Mucosa of stomach (tissue), 1 donor: Measurements from ENCODE around the gene RPL10.

Source experiments
- H3K27me3 ChIP-seq: one replicate; pipeline ENCODE4 v1.7.0; 2013; ENCODE audit warnings: mild to moderate bottlenecking, low read length; ENCODE audit not compliant: control insufficient read depth, insufficient read depth
- H3K36me3 ChIP-seq: one replicate; pipeline ENCODE4 v1.7.0; 2013; ENCODE audit warnings: low read length; ENCODE audit not compliant: control insufficient read depth, insufficient read depth
- H3K4me1 ChIP-seq: one replicate; pipeline ENCODE4 v1.7.0; 2013; ENCODE audit warnings: mild to moderate bottlenecking, low read length; ENCODE audit not compliant: control insufficient read depth, insufficient read depth
- H3K4me3 ChIP-seq: one replicate; pipeline ENCODE4 v1.7.0; 2013; ENCODE audit warnings: low read length
- H3K9ac ChIP-seq: one replicate; pipeline ENCODE4 v1.7.0; 2013; ENCODE audit warnings: mild to moderate bottlenecking, low read length, moderate library complexity
- H3K9me3 ChIP-seq: one replicate; pipeline ENCODE4 v1.7.0; 2013; ENCODE audit warnings: mild to moderate bottlenecking, low read length, moderate library complexity; ENCODE audit not compliant: control insufficient read depth
- donor health status: Pancreatic carcinoma.

Gene RPL10

DNA sequence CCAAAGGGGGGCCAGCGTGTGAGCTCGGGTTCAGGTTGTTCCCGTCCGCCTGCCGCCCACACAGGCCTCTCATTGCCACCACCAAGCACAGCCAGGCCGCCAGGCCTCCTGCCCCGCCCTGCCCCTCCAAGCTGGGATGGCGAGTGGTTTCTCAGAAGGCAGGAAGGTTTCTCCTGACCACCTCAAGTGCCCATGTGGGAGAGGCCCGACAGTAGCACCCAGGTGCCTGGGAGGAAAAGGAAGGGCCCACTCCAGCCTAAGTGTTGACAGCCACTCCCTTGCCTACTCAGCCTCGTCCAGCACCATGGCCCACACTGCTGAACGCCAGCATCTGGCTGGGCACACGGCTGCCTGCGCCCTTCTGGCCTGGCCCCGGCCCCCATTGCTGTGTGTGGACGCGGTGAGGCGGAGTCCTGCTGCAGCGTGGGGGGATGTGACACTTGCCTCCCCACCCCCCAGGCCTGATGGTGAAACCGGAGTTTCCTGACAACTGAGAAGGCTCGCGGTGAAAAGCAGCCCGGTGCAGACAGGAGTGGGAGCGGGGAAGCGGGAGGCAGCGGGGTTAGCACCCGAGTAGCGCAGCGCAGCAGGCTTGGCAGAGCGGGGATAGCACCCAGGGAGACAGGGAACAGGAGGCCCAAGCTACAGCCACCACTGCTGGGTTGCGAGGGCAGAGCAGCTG lies 42.9 kb upstream of the RPL10 start:
- Histone ChIP-seq H3K4me3 (no peak overlapping the region), H3K27me3 (no peaks in the 10 kb centered on the region), H3K9ac (no peak overlapping the region), H3K4me1 (peaks cover 14% of the 10 kb centered on the region), H3K9me3 (no peaks in the 10 kb centered on the region), H3K36me3 (no peaks in the 10 kb centered on the region)

DNA sequence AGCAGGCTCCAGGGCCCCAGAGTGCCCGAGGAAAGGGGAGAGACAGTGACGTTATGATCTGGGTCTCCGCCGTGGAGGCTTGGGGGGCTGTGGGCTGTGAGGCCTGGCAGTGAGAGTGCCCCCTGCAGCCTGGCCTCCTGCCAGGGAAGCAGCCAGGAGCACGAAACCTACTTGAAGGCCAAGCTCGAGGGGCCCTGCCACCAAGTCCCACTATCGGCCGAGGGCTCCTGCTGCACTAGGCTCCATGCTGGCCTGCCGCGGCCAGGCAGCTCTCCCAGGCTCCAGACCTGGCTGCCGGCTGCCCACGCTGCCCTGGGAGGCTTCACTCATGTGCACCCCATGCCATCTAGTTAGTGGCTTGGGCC lies 42.4 kb upstream of the RPL10 start:
- H3K4me3 ChIP-seq, result no peak overlapping the region
- H3K36me3 ChIP-seq, result no peaks in the 10 kb centered on the region
- peaks cover 9% of the 10 kb centered on the region for H3K4me1 ChIP-seq
- H3K27me3 ChIP-seq, result no peaks in the 10 kb centered on the region
- no peaks in the 10 kb centered on the region for H3K9me3 ChIP-seq
- no peak overlapping the region for H3K9ac ChIP-seq

DNA sequence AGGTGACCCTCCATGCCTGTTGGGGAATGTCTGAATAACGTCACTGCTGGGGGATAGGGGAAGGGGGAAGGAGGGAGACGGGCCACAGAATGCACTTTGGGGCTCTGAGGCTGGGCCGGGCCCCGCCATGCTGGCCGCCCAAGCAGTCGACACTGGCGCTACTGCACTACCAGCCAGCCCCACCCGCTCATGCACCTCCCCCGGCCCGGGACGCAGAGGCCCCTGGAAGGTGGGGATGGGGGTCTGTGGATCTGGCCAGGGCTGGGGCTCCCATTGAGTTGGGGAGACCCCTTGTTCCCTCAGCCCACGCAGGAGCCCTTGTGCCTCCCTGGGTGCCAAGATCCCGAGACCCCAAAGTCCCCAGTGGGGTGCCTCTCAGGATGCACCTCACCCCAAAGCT lies 41.6 kb upstream of the RPL10 start:
- H3K27me3 ChIP-seq, result no peaks in the 10 kb centered on the region
- H3K9ac ChIP-seq, result no peak overlapping the region
- H3K36me3 ChIP-seq, result no peaks in the 10 kb centered on the region
- no peaks in the 10 kb centered on the region for H3K9me3 ChIP-seq
- peaks cover under 1% of the 10 kb centered on the region for H3K4me1 ChIP-seq
- H3K4me3 ChIP-seq, result no peak overlapping the region

DNA sequence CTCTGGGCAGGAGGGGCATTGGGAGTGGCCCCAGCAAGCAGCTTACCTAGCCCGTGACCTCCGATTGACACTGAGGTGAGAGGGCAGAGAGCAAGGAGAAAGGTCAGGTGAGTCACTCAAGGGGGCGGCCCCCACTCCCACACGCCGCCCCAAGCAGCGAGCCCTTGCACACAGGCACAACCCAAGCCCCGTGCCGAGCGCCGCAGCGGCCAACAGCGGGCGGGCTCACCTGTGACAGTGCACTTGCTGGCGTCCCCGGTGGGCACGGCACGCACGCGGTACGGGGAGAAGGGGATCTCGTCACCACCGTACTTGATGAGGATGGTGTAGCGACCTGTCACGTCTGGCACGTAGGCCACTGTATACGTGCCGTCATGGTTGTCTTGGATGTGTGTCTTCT lies 41.0 kb upstream of the RPL10 start:
- Histone ChIP-seq H3K4me1 (no peaks in the 10 kb centered on the region), H3K4me3 (no peak overlapping the region), H3K9ac (no peak overlapping the region), H3K9me3 (no peaks in the 10 kb centered on the region), H3K36me3 (no peaks in the 10 kb centered on the region), H3K27me3 (no peaks in the 10 kb centered on the region)

DNA sequence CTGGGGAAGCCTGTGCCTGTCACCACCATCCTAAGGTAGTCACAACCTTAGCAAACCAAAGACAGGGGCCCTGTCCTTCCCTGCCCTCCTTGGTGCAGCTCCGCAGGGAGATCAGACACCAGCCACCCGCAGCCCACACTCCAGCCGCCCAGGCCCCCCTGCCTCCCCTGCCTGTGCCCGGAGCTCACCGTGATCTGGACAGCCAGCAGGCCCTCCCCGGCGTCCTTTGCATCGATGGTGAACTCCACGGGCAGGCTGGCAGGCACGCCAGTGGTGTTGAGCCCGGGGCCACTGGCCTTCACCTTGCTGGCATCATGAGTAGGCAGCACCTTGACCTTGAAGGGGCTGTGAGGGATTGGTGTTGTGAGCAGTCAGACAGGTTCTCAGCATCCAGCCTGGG lies 40.2 kb upstream of the RPL10 start:
- Histone ChIP-seq H3K27me3 (no peaks in the 10 kb centered on the region), H3K4me3 (no peak overlapping the region), H3K9ac (no peak overlapping the region), H3K9me3 (no peaks in the 10 kb centered on the region), H3K36me3 (no peaks in the 10 kb centered on the region), H3K4me1 (no peaks in the 10 kb centered on the region)

DNA sequence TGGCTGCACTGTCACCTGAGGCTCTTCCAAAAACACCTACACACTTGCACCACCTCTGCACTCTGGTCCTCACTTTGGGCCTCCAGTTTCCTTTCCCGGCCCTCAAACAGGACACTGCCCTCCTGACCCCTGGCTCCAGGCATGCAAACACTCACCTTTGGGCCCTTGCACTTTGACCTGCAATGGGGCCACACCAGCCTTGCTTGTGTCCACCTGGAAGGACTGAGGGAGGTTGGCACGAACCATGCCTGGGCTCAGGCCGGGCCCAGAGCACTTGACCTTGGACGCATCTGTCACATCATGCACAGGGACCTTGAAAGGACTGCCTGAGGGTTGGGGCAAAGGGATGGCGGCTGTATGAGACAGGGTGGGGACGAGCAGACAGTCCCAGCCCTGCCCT lies 39.3 kb upstream of the RPL10 start:
- Histone ChIP-seq H3K9ac (no peak overlapping the region), H3K9me3 (no peaks in the 10 kb centered on the region), H3K4me1 (no peaks in the 10 kb centered on the region), H3K4me3 (no peak overlapping the region), H3K36me3 (no peaks in the 10 kb centered on the region), H3K27me3 (no peaks in the 10 kb centered on the region)

DNA sequence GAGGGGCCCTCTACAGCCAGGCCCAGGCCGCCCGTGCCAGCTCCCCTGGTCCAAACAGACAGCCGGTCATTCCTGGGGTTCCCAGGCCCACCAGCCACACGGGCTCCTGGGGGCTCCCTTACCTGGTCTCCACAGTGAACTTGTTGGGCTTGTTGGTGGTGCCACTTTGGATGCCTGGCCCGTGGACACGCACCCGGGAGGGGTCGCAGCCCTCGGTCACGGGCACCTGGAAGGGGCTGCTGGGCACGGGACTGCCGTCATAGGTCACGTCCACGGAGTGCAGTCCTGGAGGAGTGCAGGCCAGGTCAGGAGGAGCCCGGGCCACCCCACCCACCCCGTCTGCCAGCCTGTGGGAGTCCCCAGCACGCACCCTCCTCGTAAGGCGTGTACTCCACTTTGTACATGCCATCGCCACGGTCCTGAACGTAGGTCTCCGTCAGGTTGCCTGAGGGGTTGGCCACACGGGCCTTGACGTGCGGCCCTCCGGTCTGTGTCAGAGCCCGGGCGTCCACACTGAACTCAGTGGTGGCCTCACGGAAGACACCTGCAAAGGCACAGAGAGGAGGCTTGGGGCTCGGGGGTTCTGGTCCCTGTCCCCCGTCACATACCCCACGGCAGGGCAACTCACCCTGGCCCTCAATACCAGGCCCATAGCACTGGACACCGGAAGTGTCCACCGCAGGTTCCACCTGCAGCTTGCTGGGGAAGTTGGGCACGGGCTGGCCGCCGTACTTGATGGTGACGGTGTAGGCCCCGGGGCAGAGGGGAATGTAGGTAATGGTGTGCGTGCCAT lies 38.6 kb upstream of the RPL10 start:
- no peaks in the 10 kb centered on the region for H3K4me1 ChIP-seq
- H3K27me3 ChIP-seq, result no peaks in the 10 kb centered on the region
- H3K9ac ChIP-seq, result no peak overlapping the region
- no peaks in the 10 kb centered on the region for H3K36me3 ChIP-seq
- no peak overlapping the region for H3K4me3 ChIP-seq
- no peaks in the 10 kb centered on the region for H3K9me3 ChIP-seq

DNA sequence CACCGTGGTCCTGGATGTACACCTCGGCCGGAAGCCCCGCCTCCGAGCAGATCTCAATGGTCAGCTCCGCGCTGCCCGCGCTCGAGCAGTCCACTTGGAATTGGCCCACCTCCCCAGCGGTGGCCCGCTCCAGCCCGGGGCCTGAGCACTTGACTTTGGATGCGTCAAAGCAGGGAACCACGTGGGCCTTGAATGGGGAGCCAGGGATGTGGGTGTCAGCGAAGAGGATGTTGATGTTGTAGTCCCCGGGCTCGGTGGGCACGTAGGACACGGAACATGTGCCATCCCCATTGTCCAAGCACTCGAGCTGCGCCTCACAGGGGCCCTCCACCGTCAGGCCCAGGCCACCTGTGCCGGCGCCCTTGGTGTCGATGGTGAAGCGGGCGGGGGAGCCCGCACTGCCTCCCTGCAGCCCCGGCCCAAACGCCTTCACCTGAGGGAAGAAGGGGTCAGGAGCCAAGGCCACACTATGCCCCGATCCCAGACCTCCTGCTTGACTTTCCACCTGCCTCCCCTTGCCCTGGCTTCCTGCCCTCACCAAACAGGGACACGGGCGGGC lies 37.9 kb upstream of the RPL10 start:
- no peaks in the 10 kb centered on the region for H3K4me1 ChIP-seq
- H3K9me3 ChIP-seq, result no peaks in the 10 kb centered on the region
- H3K4me3 ChIP-seq, result no peak overlapping the region
- H3K27me3 ChIP-seq, result no peaks in the 10 kb centered on the region
- H3K9ac ChIP-seq, result no peak overlapping the region
- no peaks in the 10 kb centered on the region for H3K36me3 ChIP-seq

DNA sequence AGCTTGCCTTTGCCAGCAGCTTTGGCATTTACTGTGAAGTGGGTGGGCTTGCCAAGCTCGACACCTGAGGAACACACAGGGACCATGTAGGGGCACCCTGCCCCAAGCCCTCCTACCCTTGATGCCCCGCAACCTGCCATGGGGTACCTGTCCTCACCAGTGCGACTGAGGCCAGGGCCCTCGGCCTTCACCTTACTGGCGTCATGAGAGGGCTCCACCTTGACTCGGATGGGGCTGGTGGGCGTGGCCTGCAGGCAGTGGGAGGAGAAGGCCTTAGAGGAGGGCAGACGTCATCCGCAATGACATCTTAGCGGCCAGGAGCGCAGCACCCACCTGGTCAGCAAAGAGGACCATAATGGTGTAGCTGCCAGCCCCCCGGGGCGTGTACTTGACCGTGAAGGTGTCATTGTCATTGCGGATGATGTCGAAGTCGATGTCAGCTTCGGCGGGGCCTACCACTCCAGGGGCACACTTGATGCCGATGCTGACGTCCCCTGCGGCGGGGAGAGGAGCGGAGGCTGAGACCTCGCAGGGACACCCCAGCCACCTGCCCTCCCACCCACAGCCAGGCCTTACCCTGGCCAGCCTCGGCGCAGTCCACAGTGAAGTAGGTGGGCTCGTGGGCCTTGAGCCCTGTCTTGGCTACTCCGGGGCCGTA lies 36.0 kb upstream of the RPL10 start:
- Histone ChIP-seq H3K4me1 (no peaks in the 10 kb centered on the region), H3K36me3 (no peaks in the 10 kb centered on the region), H3K4me3 (no peak overlapping the region), H3K27me3 (no peaks in the 10 kb centered on the region), H3K9ac (no peak overlapping the region), H3K9me3 (no peaks in the 10 kb centered on the region)

DNA sequence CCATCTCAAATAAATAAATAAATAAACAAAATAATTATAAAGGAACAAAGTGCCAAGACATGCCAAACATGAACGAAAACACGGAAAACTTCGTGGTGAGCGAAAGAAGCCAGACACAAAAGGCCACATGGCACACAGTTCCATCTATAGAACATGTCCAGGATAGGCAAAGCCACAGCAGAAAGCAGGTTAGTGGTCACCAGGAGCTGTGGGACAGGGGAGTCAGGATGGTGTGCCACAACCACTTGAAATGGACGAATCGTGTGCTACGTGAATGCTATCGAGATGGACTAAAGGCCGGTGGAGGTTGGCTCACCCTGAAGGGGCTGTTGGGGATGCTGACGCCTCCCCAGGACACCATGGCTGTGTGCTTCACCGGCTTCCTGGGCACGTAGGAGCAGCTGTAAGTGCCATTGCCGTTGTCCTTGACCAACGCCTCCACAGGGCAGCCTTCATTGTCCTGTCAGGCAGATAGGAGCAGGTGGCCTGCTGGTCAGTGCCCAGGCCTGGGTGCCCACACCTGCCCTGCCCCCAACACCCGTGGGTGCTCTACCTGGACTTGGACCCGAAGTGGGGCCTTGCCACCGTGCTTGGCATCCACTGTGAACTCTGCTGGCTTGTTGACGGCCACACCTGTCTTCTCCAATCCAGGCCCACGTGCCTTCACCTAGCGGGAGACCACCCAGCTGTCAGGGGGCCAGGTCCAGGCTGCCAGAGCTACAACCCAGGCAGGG lies 34.3 kb upstream of the RPL10 start:
- Histone ChIP-seq H3K9me3 (no peaks in the 10 kb centered on the region), H3K36me3 (no peaks in the 10 kb centered on the region), H3K27me3 (no peaks in the 10 kb centered on the region), H3K4me3 (no peak overlapping the region), H3K9ac (no peak overlapping the region), H3K4me1 (no peaks in the 10 kb centered on the region)

DNA sequence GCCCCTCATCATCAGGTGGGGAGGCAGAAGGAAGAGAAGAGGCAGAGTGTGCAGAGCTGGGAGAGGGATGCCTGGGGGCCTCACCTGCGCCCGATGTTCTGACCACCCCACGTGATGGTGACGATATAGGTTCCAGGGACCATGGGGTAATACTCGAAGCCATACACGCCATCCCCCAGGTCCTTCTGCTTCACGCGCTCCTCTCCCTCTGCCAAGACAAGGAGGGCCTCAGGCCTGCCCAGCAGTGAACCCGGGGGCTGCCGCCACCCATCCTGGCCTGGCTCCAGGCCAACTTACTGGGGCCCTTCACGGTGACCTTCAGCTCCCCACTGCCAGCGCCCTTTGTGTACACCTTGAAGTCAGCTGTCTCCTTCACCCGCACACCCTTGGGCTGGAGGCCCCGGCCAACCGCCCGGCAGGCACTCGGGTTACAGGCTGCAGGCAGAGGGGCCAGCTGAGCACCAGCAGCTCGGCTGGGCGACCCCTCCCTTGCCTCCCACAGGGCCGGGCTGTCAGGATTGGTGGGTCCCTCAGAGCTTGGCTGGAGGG lies 33.1 kb upstream of the RPL10 start:
- H3K27me3 ChIP-seq, result peaks cover 3% of the 10 kb centered on the region
- H3K4me1 ChIP-seq, result no peaks in the 10 kb centered on the region
- H3K36me3 ChIP-seq, result no peaks in the 10 kb centered on the region
- H3K9me3 ChIP-seq, result no peaks in the 10 kb centered on the region
- no peak overlapping the region for H3K9ac ChIP-seq
- no peak overlapping the region for H3K4me3 ChIP-seq
